SH-SY5Y (cell line): ENCODE results near the gene NUDT6.

Experiments
- GATA2 ChIP-seq: IDR thresholded peaks from 2 replicates; pipeline ENCODE4 v1.6.1; 2011; ENCODE audit warnings: mild to moderate bottlenecking, low read depth, low read length
- GATA3 ChIP-seq: IDR thresholded peaks from 2 replicates; pipeline ENCODE4 v1.6.1; 2011; ENCODE audit warnings: low read depth, mild to moderate bottlenecking, low read length, moderate library complexity

The NUDT6 gene

GRCh38 chr4:122863639-122864038 lies 58.8 kb downstream of the NUDT6 start:
- TF ChIP-seq GATA2 (no peak), GATA3 (no peak)

- TF ChIP-seq GATA3 (no peak), GATA2 (no peak)
Measured at GRCh38 chr4:122861172-122861943, 61.0 kb downstream of the NUDT6 start.

GRCh38 chr4:122858705-122859104 lies 63.7 kb downstream of the NUDT6 start:
- TF ChIP-seq GATA3 (no peak), GATA2 (no peak)

- TF ChIP-seq GATA3 = no peak
- TF ChIP-seq GATA2 = no peak
Measured at GRCh38 chr4:122857160-122857559, 65.2 kb downstream of the NUDT6 start.

- TF ChIP-seq GATA2 = no peak
- TF ChIP-seq GATA3 = no peak
Measured at GRCh38 chr4:122855353-122855890, 67.0 kb downstream of the NUDT6 start.

- TF ChIP-seq GATA2 (no peak), GATA3 (no peak)
Measured at GRCh38 chr4:122854447-122855352, 67.7 kb downstream of the NUDT6 start.

GRCh38 chr4:122851568-122851967 lies 70.8 kb downstream of the NUDT6 start:
- TF ChIP-seq GATA2 = no peak
- no peak for TF ChIP-seq GATA3

- TF ChIP-seq GATA2 (no peak), GATA3 (no peak)
Measured at GRCh38 chr4:122847931-122848330, 74.5 kb downstream of the NUDT6 start.

GRCh38 chr4:122845760-122846159 lies 76.6 kb downstream of the NUDT6 start:
- TF ChIP-seq GATA3 (no peak), GATA2 (no peak)

- TF ChIP-seq GATA2 = no peak
- no peak for TF ChIP-seq GATA3
Measured at GRCh38 chr4:122845066-122845465, 77.3 kb downstream of the NUDT6 start.

GRCh38 chr4:122842984-122843531 lies 79.3 kb downstream of the NUDT6 start:
- TF ChIP-seq GATA2 = peak; percentile 59; the same call in 1 of the 2 replicates
- TF ChIP-seq GATA3 = no peak
